Stimulated activated CD8-positive, alpha-beta memory T cell treated with anti-CD3 and anti-CD28 coated beads, Interleukin-15, amount 100 ng/mL, for 48 hours (primary cell): ENCODE measurements around the gene USP21.

ENCODE experiments used
- DNase-seq, 2 donors: peaks; one replicate each; pipeline ENCODE4 v3.0.0-alpha.2; 2020; ENCODE audit warnings: low read depth in 2 of 2

The USP21 gene

GRCh38 chr1:161193561-161194235 lies 34.4 kb downstream of the USP21 start:
- DNase-seq, result no peak

- DNase-seq, result no peak
Observed at GRCh38 chr1:161195171-161195570, 35.9 kb downstream of the USP21 start.

- DNase-seq, result no peak
Observed at GRCh38 chr1:161196111-161196510, 36.8 kb downstream of the USP21 start.

- no peak for DNase-seq
Observed at GRCh38 chr1:161196521-161197451, 37.5 kb downstream of the USP21 start.

GRCh38 chr1:161197560-161198193 lies 38.4 kb downstream of the USP21 start:
- DNase-seq, result no peak

GRCh38 chr1:161198194-161198896 lies 39.0 kb downstream of the USP21 start:
- DNase-seq, result no peak

- no peak for DNase-seq
Observed at GRCh38 chr1:161198897-161199431, 39.7 kb downstream of the USP21 start, which contains the start of gene ADAMTS4. ADAMTS4 (minus strand) TSS chr1:161199054; CDS start chr1:161198627, 427 bp downstream.

- DNase-seq, result no peak
Observed at GRCh38 chr1:161199506-161200139, 40.3 kb downstream of the USP21 start.

- no peak for DNase-seq
Observed at GRCh38 chr1:161200421-161200991, 41.2 kb downstream of the USP21 start.

GRCh38 chr1:161200992-161201835 lies 41.9 kb downstream of the USP21 start:
- DNase-seq, result no peak

GRCh38 chr1:161201836-161202712 lies 42.8 kb downstream of the USP21 start, which contains the start of gene NDUFS2:
NDUFS2 (plus strand) TSS chr1:161202367; CDS start chr1:161202386, 19 bp downstream.
- DNase-seq, result peak; percentile 92 to 94

- no peak for DNase-seq
Observed at GRCh38 chr1:161206411-161207140, 47.3 kb downstream of the USP21 start.

- DNase-seq, result no peak
Observed at GRCh38 chr1:161207173-161207572, 47.9 kb downstream of the USP21 start.

GRCh38 chr1:161209790-161210409 lies 50.6 kb downstream of the USP21 start:
- peak in 1 of 2 donors; percentile 50 for DNase-seq

GRCh38 chr1:161214369-161214768 lies 55.1 kb downstream of the USP21 start:
- DNase-seq, result no peak

- no peak for DNase-seq
Observed at GRCh38 chr1:161215076-161215475, 55.8 kb downstream of the USP21 start, which contains the start of gene FCER1G. FCER1G (plus strand) TSS chr1:161215295; CDS start chr1:161215322, 27 bp downstream.
